Heart left ventricle (tissue), 13 donors: ENCODE results near the gene RAN.

Experiments
- CTCF ChIP-seq, 12 donors: fragments of 200-600 bp; sonication (generic) in 4 of 12; IDR thresholded peaks; one replicate each; pipeline versions ENCODE4 v1.5.0 to v1.8.0; 2018 to 2022; ENCODE audit warnings: antibody characterized with exemption in 12 of 12, mild to moderate bottlenecking in 5 of 12
- POLR2A ChIP-seq, 2 donors: fragments of 450-650 bp; IDR thresholded peaks; one replicate each; pipeline ENCODE4 v1.6.1; 2017; ENCODE audit warnings: antibody characterized with exemption in 2 of 2, mild to moderate bottlenecking in 2 of 2, moderate library complexity in 2 of 2
- donor health status: ischemic (EF 13 %, LVEDD 7.1; RV severe dilation, severe dysfunction).
- donor health status: DM: no; HTN: yes; CAD: no.
- donor health status: DM: no; HTN: no; CAD: no.
- donor health status: ischemic (EF 25% LVEDD 6.9; RV normal size, moderate dysfunction).
- donor health status: ischemic (EF 25% LVEDD 5.7; RV mildly dilated, moderate dysfunction).
- donor health status: ischemic (EF 35%, LVEDD 5.7; RV mildly dilated, moderate dysfunction).
- donor health status: nonischemic (EF 11% LVEDD 7.7; RV severe dilation, severe dysfunction).
- donor health status: DM: yes; HTN: yes; CAD: no.
- donor health status: PGD.
- donor health status: ischemic (EF 29% LVEDD 5.4; RV normal size, mild dysfunction).
- donor health status: nonischemic (EF 23%, LVEDD 6.1; RV moderate dilation, normal function).

- TF ChIP-seq CTCF (IDR thresholded peaks at IDR 0.05) = no peak
- TF ChIP-seq POLR2A (IDR thresholded peaks at IDR 0.05) = no peak
These were observed 36.4 kb upstream of the RAN start for GRCh38 chr12:130835436-130835835.
